Progenitor cell of endocrine pancreas (in vitro differentiated cells): Measurements from ENCODE around the gene PLXDC2. TPM values are rescaled to one million over a fixed set of nuclear protein-coding genes. Genes with fewer than 3 reads are reported as not detected.

ENCODE experiments used
- DNase-seq: peaks from one replicate; pipeline ENCODE4 v3.0.0; 2021; ENCODE audit warnings: low spot score; ENCODE audit not compliant: unreplicated experiment
- H3K27ac Mint-ChIP-seq: 2 replicates; pipeline ENCODE4 v1.8.0; 2021; ENCODE audit warnings: mild to moderate bottlenecking, moderate library complexity, mixed read lengths
- H3K27me3 Mint-ChIP-seq: 2 replicates; pipeline ENCODE4 v1.8.0; 2021; ENCODE audit warnings: mixed read lengths
- H3K36me3 Mint-ChIP-seq: 2 replicates; pipeline ENCODE4 v1.8.0; 2022; ENCODE audit warnings: mixed read lengths; ENCODE audit not compliant: insufficient read depth
- H3K4me1 Mint-ChIP-seq: 2 replicates; pipeline ENCODE4 v1.8.0; 2021; ENCODE audit warnings: low read depth, mixed read lengths
- H3K4me3 Mint-ChIP-seq: 2 replicates; pipeline ENCODE4 v1.8.0; 2021; ENCODE audit warnings: low read depth, mild to moderate bottlenecking, moderate library complexity, mixed read lengths
- H3K9me3 Mint-ChIP-seq: 2 replicates; pipeline ENCODE4 v1.8.0; 2021; ENCODE audit warnings: low read depth, mixed read lengths
- total RNA-seq: library from RNA; stranded (reverse); gene quantifications from 2 replicates; pipeline ENCODE4 v1.2.1, GENCODE V29; 2021
- TF ChIP-seq, protein P1 (sequence below): fragments of 200-600 bp; sonication (generic); IDR thresholded peaks from one replicate; pipeline ENCODE4 v1.5.0; 2021; ENCODE audit warnings: antibody characterized with exemption, mild to moderate bottlenecking; ENCODE audit not compliant: unreplicated experiment

PLXDC2 gene
- total RNA-seq, 1 donor from 2014 or later, result 44.3 TPM

DNA sequence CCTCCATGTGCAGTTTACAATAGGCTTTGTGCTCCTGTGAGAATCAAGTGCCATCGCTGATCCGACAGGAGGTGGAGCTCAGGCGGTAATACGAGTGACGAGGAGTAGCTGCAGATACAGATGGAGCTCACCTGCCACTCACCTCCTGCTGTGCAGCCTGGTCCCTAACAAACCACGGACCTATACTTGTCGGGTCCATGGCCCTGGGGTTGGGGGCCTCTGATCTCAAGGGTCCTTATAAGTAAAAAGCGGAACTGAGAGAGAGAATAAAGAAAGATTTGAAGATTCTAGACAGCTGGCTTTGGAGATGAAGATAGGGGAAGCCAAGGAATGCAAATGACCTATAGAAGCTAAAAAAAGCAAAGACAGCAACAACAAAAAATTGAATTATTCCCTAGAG lies 130.6 kb downstream of the PLXDC2 start:
- TF ChIP-seq, protein P1, sequence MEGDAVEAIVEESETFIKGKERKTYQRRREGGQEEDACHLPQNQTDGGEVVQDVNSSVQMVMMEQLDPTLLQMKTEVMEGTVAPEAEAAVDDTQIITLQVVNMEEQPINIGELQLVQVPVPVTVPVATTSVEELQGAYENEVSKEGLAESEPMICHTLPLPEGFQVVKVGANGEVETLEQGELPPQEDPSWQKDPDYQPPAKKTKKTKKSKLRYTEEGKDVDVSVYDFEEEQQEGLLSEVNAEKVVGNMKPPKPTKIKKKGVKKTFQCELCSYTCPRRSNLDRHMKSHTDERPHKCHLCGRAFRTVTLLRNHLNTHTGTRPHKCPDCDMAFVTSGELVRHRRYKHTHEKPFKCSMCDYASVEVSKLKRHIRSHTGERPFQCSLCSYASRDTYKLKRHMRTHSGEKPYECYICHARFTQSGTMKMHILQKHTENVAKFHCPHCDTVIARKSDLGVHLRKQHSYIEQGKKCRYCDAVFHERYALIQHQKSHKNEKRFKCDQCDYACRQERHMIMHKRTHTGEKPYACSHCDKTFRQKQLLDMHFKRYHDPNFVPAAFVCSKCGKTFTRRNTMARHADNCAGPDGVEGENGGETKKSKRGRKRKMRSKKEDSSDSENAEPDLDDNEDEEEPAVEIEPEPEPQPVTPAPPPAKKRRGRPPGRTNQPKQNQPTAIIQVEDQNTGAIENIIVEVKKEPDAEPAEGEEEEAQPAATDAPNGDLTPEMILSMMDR, result no peak
- H3K36me3 Mint-ChIP-seq, result peaks cover 5% of the 10 kb centered on the region
- peaks cover 1% of the 10 kb centered on the region for H3K4me1 Mint-ChIP-seq
- H3K27ac Mint-ChIP-seq, result no peak overlapping the region
- no peaks in the 10 kb centered on the region for H3K27me3 Mint-ChIP-seq
- H3K4me3 Mint-ChIP-seq, result no peak overlapping the region
- peaks cover 10% of the 10 kb centered on the region for H3K9me3 Mint-ChIP-seq
- DNase-seq, result no peak

DNA sequence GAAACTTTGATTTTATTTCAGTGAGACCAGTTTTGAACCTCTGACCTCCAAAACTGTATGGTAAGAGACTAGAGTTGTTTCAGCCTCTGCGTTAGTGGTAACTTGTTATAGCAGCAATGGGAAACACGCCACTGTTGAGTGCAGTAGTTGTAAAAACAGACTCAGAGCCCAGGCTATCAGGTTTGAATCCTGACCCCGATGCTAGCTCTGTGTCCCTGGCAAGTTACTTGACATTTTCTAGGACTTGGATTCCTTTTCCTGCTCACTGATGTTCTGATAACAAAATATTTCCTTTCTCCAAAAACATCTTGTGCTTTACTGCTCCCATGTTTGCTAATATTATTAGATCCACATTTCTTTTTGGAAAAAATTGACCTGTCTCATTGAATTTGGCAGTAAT lies 131.0 kb downstream of the PLXDC2 start:
- peaks cover 5% of the 10 kb centered on the region for H3K36me3 Mint-ChIP-seq
- TF ChIP-seq, protein P1, result no peak
- peaks cover 2% of the 10 kb centered on the region for H3K4me1 Mint-ChIP-seq
- H3K27ac Mint-ChIP-seq, result no peak overlapping the region
- H3K9me3 Mint-ChIP-seq, result peaks cover 10% of the 10 kb centered on the region
- H3K4me3 Mint-ChIP-seq, result no peak overlapping the region
- H3K27me3 Mint-ChIP-seq, result no peaks in the 10 kb centered on the region
- DNase-seq, result no peak

GRCh38 chr10:19947656-19948055 lies 131.4 kb downstream of the PLXDC2 start:
- DNase-seq, result no peak
- Mint-ChIP-seq H3K27me3 (no peaks in the 10 kb centered on the region), H3K36me3 (peaks cover 5% of the 10 kb centered on the region)

GRCh38 chr10:19952224-19953010 lies 136.2 kb downstream of the PLXDC2 start:
- DNase-seq, result no peak
- Mint-ChIP-seq H3K27ac (no peak overlapping the region), H3K4me3 (no peak overlapping the region), H3K4me1 (peaks cover 14% of the 10 kb centered on the region), H3K36me3 (peaks cover 3% of the 10 kb centered on the region), H3K9me3 (peaks cover 7% of the 10 kb centered on the region), H3K27me3 (no peaks in the 10 kb centered on the region)
- TF ChIP-seq, protein P1, result no peak

More at GRCh38 chr10:19947656-19948055, 131.4 kb downstream of the PLXDC2 start:
- Mint-ChIP-seq H3K4me1 (peaks cover 6% of the 10 kb centered on the region), H3K27ac (no peak overlapping the region), H3K9me3 (peaks cover 10% of the 10 kb centered on the region), H3K4me3 (no peak overlapping the region)
- TF ChIP-seq, protein P1, result no peak

GRCh38 chr10:19954601-19955000 lies 138.4 kb downstream of the PLXDC2 start:
- Mint-ChIP-seq H3K4me1 (peaks cover 30% of the 10 kb centered on the region), H3K9me3 (peaks cover 7% of the 10 kb centered on the region), H3K27ac (no peak overlapping the region), H3K27me3 (no peaks in the 10 kb centered on the region), H3K36me3 (peaks cover 3% of the 10 kb centered on the region), H3K4me3 (no peak overlapping the region)
- TF ChIP-seq, protein P1, result no peak
- no peak for DNase-seq
